Coronary artery (tissue), 2 donors: ENCODE measurements around the gene FBF1.
A peak's percentile ranks its signal among the peaks of the same experiment; 100 is the strongest.

ENCODE experiments used
- DNase-seq: peaks from one replicate; pipeline ENCODE4 v3.0.0-alpha.2; 2017; ENCODE audit warnings: low spot score
- H3K27ac ChIP-seq, 2 donors: fragments of 200-600 bp; sonication (generic); one replicate each; pipeline ENCODE4 v1.5.1; 2016 to 2019
- H3K4me3 ChIP-seq: fragments of 200-600 bp; sonication (generic); 2 replicates; pipeline ENCODE4 v1.5.1; 2016; ENCODE audit warnings: mild to moderate bottlenecking, moderate library complexity
- TF ChIP-seq, protein P1 (sequence below): fragments of 200-600 bp; sonication (generic); IDR thresholded peaks from one replicate; pipeline ENCODE4 v1.5.1; 2019; ENCODE audit warnings: antibody characterized with exemption

The FBF1 gene

DNA sequence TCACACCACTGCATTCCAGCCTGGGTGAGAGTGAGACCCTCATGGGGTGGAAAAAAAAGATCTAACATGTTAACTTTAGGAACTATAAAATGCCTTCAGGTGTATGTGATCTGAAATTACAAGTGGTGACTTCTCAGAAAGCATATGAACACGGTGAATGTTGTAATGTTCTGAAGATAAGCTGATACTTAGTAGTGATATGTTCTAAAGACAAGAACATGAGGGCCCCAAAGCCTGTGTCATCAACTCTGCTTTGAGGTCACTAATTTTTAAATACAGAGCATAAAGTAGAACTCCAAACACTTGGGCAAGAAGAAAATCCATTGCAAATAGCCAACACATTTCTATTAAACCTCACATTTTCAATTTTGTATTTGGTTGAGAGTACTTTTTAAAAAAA, 2.6 kb upstream of the FBF1 start:
- DNase-seq: no peak
- Histone ChIP-seq H3K27ac (no peak overlapping the region), H3K4me3 (no peak overlapping the region)
- TF ChIP-seq, protein P1, sequence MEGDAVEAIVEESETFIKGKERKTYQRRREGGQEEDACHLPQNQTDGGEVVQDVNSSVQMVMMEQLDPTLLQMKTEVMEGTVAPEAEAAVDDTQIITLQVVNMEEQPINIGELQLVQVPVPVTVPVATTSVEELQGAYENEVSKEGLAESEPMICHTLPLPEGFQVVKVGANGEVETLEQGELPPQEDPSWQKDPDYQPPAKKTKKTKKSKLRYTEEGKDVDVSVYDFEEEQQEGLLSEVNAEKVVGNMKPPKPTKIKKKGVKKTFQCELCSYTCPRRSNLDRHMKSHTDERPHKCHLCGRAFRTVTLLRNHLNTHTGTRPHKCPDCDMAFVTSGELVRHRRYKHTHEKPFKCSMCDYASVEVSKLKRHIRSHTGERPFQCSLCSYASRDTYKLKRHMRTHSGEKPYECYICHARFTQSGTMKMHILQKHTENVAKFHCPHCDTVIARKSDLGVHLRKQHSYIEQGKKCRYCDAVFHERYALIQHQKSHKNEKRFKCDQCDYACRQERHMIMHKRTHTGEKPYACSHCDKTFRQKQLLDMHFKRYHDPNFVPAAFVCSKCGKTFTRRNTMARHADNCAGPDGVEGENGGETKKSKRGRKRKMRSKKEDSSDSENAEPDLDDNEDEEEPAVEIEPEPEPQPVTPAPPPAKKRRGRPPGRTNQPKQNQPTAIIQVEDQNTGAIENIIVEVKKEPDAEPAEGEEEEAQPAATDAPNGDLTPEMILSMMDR: no peak

- no peak overlapping the region for H3K27ac ChIP-seq
- DNase-seq: no peak
- TF ChIP-seq, protein P1: no peak
- no peak overlapping the region for H3K4me3 ChIP-seq
Observed at GRCh38 chr17:75942473-75942872, 1.6 kb upstream of the FBF1 start.

GRCh38 chr17:75941442-75941819, 589 bp upstream of the FBF1 start:
- no peak for DNase-seq
- TF ChIP-seq, protein P1: no peak
- peak overlapping the region in 1 of 2 donors; percentile 88 for H3K27ac ChIP-seq
- H3K4me3 ChIP-seq: peak overlapping the region; percentile 90

DNA sequence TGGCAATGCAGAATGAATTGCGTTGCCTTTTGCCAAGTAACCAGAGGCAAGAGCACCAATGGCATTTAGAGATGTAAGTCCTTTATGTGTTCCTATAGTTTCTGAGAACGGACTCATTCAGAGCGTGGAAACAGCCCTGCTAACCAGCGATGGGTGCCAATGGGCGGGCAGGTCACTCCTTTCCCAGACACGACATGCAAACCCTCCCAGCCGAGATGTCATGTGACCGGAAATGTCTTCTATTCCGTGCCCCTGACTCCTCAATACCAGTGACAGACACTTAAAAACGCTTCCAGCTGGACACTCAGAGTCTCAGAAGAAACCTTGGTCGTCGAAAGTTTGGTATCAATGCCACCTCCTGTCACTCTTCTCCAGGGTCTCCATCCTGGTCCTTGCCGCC, 3.2 kb downstream of the FBF1 start:
- H3K4me3 ChIP-seq: no peak overlapping the region
- DNase-seq: no peak
- TF ChIP-seq, protein P1: no peak
- H3K27ac ChIP-seq: no peak overlapping the region

GRCh38 chr17:75933808-75934207, 7.0 kb downstream of the FBF1 start:
- H3K4me3 ChIP-seq: no peak overlapping the region
- H3K27ac ChIP-seq: no peak overlapping the region
- DNase-seq: no peak
- TF ChIP-seq, protein P1: no peak

DNA sequence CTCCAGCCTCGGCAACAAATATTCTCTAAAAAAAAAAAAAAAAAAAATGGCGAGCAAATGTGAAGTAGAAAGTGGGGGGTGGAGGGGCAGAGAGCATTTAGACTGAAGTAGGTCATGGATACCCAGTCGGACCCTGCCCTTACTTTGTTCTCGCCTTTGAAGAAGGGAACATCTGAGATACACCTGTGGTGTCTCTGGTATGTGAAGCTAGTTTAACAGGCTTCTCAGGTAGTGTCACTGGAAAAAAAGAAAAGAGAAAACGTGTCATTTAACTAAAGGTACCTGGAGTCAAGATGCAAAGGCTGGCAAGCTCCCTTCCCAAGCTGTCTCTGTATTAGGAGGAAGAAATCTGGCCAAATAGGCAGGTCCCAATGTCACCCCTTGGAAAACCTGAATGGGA, 8.0 kb downstream of the FBF1 start:
- no peak overlapping the region for H3K27ac ChIP-seq
- no peak for DNase-seq
- H3K4me3 ChIP-seq: no peak overlapping the region
- TF ChIP-seq, protein P1: no peak

DNA sequence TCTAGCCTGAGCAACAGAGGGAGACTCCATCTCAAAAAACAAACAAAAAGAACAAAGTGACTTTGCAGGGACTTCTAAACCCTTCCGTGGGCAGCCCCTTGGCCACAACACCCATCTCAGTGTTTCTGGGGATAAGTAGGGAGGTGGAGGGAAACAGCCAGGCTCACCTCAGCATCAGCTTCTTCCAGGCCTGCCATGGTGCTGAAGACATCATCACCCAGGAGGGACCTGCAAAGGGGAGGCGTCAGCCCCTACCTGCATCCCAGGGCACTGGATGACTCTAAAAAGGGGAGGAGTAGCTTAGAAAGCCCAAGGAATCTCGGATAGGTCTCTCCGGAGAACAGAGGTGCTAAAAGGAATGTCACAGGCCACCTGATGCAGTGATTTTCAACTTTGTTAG, 9.8 kb downstream of the FBF1 start:
- H3K27ac ChIP-seq: no peak overlapping the region
- no peak overlapping the region for H3K4me3 ChIP-seq
- TF ChIP-seq, protein P1: no peak
- DNase-seq: no peak
